ENCODE measurements around the gene ALDH1B1.
"Not testable (repeated sequence)": the region's sequence is repeated elsewhere in the genome, so short reads cannot be mapped to it uniquely, and the experiment has no call there.

Gene ALDH1B1

GRCh38 chr9:38387751-38388150, 4.8 kb upstream of the ALDH1B1 start:
- DNase-seq (ENCODE audit: low read depth): no peak

DNA sequence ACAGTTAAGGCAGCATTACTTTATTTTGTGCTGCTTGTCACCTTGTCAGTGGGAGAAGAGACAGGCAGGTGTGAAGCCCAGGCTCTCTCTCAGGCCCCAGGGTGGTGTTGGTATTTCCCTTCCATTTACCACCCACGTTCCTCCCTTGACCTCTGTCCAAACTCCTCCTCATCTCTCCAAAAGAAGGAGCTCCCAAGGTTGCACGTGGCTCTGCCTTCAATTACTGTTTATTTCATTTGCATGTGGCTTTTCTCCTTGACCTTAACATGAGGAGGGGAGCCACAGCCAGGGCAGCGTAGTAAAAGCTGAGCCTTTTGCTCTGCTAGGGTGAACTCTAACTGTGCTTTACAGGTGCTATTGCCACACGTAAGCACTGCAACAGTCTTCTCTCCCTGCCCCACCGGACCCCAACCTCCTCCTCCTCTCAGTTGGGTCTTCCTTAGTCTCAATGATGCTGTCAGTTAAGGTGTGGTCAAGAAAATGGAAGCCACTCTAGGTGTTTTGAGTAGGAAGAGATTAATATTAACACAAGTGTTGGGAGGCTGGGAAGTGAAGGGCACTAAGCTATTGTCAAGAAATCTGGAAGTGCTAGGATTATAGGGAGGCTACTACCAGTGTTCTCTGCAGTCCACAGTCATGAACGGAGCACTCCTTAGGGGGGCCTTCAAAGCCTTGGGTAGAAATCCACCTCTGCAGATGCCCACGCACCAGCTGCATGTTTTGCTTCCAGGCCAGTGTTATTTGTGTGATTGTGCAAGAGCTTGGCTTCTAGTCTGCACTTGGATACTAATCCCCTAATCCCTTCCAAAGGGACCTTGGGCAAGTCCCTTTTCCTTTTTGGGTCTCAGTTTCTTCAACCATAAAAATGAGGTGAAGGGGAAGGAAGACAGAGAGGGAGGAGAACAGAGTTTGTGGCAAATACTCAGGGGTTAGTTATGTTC, 3.9 kb upstream of the ALDH1B1 start:
- no peak for DNase-seq (ENCODE audit: low read depth)

- DNase-seq (ENCODE audit: low read depth): no peak
These were observed 3.2 kb upstream of the ALDH1B1 start for GRCh38 chr9:38389313-38389712.

DNA sequence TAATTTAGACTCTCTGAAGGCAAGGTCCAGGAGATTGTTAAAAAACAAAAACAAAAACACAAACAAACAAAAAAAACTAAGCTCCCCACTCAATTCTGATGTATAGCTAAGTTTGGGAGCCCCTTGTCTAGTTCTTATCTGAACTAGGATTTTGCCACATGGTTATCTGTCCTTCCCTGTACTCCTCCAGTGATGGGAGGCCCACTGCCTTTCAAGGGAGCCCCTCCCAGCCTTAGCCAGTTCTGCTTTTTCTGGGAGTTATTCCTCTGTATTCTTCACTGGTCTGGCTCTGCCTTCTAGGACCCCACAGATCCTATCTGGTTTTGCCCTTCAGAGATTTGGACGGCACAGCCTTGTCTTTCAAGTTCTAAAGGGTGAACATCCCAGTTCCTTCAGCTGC, 2.1 kb upstream of the ALDH1B1 start:
- DNase-seq (ENCODE audit: low read depth): no peak

DNA sequence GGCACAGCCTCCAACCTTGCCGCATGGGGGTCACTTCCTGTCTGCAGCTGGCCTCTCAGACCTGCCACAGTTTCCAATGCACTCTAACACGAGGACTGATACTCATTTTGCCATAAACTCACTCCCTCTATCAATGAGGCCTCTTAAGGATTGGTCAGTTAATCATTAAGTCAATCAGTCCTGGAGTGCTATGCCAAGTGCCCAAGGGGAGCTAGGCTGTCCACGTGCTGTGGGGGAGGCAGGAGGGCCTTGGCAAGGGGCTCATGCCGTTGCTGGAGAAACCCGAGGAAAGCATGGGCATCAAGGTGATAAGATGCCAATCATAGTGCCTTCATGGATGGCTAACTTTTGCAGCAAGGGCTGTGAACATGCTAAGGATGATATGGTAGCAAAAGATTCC, 1.7 kb upstream of the ALDH1B1 start:
- DNase-seq (ENCODE audit: low read depth): no peak

- DNase-seq (ENCODE audit: low read depth): no peak
These were observed 1.0 kb upstream of the ALDH1B1 start for GRCh38 chr9:38391278-38392118.

GRCh38 chr9:38393128-38393796, 760 bp downstream of the ALDH1B1 start:
- no peak for DNase-seq (ENCODE audit: low read depth)

DNA sequence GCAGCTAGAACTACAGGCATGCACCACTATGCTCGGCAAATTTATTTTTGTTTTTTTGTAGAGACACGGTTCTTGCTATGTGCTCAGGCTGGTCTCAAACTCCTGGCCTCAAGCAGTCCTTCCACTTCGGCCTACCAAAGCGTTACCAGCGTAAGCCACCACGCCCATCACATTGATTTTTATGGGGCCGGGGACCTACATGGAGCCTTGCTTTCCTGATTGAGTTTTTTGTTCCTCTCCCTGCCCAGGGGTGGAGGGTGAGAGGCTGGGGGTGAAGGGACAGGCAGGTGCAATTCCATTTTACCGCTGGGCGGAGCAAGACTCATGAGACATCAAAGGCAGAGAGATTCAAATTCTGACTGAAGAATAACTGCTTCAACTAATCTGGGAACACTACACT, 1.9 kb downstream of the ALDH1B1 start:
- DNase-seq (ENCODE audit: low read depth): no peak

- no peak for DNase-seq (ENCODE audit: low read depth)
These were observed 3.3 kb downstream of the ALDH1B1 start for GRCh38 chr9:38395653-38396370.

GRCh38 chr9:38396371-38396671, 3.8 kb downstream of the ALDH1B1 start:
- no peak for DNase-seq (ENCODE audit: low read depth)

- not testable (repeated sequence) for DNase-seq (ENCODE audit: low read depth)
These were observed 6.7 kb downstream of the ALDH1B1 start for GRCh38 chr9:38399191-38399590.

DNA sequence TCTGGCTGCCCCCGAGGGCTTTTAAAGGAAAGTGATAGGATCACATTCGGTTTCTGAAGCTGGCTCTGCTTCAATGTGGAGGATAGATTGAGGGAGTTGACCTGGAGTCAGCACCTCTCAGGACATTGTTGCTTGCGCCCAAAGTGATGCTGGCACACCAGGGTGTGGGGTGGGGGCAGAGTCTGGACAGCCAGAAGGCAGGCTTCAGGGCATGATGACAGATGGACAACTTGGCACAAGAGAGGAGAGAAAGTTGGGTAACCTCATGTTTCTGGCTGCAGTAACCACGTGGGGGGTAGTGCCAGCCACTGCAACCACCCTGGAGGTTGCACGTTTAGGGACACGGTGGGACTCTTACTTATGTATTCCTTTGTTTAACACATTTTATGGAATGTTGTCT, 9.5 kb downstream of the ALDH1B1 start:
- DNase-seq (ENCODE audit: low read depth): no peak

DNA sequence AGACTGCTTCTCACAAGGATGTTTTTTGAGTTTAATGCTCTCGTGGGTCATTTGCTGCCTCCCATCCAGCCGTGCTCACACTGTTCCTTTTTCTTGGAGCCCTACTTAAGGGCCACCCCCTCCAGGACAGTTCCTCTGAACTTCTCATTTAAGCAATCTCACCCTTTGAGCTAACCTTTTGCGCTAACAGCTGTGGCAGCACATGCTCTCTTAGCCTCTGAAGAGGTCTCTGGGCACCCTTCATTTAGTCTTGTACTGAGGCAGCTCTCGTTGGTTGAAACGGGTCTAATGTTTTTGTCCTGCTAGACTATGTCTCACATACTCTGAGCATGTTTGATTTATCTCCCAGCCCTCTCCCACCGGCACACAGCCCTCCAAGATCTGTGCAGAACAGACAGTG, 11.8 kb downstream of the ALDH1B1 start:
- DNase-seq (ENCODE audit: low read depth): no peak

DNA sequence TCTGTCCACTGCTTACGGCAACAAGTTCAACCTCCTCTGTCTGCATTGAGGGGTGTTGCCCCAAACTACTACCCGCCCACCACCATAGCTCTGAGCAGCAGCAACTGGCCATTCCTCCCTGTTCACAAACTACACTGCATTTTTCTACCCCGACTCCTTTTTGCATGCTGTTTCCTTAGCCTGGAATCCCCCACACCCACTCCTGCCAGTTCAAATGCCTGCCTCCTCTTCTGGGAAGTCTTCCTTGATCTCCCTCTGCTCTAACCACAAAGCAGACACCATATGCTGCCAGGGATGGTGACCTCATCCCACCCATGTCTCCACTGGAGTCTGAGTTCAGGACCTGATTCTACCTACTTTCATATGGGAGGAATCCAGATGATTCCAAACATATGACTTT, 13.3 kb downstream of the ALDH1B1 start:
- DNase-seq (ENCODE audit: low read depth): no peak

DNA sequence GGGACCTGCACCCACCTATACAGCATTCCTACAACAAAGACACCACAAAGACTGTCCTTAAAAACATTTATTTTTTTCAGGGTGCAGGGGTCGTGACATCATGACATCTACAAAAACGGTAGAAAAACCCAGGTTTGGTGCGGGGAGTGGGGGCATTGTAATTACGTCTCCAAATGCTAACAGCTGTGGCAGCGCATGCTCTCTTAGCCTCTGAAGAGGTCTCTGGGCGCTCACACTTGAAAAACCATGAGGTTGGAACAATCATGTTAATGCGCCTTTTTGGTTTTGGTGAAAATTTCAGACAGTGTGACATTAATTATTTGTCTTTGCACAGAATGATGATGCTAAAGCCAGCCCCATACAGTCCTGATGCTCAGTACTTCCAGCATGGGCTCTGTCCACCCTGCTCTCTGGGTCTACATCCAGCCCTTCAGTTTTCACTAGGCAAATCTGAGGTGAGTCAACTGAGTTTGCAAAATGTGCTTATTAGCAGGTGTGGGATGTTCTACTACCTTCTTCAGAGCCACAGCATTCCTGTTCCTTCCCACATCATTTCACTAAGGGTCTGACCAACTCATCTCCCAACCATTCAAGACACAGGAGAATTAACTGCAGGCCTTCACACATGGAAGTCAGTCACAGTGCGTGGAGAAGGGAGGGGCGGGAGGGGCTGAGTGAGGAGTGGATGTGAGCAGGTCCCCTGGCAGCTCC, 14.1 kb downstream of the ALDH1B1 start:
- no peak for DNase-seq (ENCODE audit: low read depth)

- DNase-seq (ENCODE audit: low read depth): no peak
These were observed 16.2 kb downstream of the ALDH1B1 start for GRCh38 chr9:38408719-38409118.

GRCh38 chr9:38412751-38413150, 20.2 kb downstream of the ALDH1B1 start:
- DNase-seq (ENCODE audit: low read depth): no peak

DNA sequence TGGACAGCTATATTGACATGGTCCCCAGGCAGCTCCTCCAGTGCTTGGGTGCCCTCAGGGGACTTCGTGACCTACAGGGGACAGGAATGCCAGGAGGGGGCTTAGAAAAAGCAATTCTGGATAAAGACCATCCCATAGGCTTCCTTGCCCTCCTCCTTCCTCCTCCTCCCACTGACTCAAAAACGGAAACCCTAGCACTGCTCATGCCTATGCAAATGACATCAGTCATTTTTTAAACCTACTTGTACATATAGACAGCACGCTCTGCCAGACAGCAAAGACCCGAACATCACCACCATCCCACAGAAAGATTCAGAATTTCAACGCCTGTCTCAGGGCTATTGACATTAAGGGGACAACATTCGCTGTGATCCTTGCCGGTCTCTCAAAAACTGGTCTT, 20.8 kb downstream of the ALDH1B1 start:
- DNase-seq (ENCODE audit: low read depth): no peak

GRCh38 chr9:38414040-38414723, 21.7 kb downstream of the ALDH1B1 start:
- no peak for DNase-seq (ENCODE audit: low read depth)

DNA sequence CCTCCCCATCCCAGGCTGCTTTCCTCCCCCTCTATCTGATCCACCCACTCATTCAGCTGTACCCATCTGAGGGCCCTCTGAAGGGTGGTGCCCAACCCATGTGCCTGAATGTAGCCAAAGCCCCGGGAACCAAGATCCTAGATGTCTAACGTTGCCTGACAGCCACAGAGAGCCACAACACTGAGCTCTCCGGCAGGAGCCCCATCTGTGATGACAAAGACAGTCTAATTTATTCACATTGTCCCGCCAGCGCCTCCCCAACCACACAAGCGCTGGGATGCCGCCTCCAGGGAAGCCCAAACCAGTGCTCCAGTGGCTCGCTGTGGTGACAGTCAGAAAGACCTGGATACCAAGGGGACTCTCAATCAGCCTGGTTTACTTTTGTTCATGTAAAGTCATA, 23.4 kb downstream of the ALDH1B1 start:
- no peak for DNase-seq (ENCODE audit: low read depth)

- no peak for DNase-seq (ENCODE audit: low read depth)
These were observed 24.0 kb downstream of the ALDH1B1 start for GRCh38 chr9:38416461-38416860.
